Measurements from ENCODE around the gene ERBB2. TPM values are rescaled to one million over a fixed set of nuclear protein-coding genes. Genes with fewer than 3 reads are reported as not detected.

ERBB2 gene
- total RNA-seq, 1 experiment from 2014 or later, result 216 TPM

- Mint-ChIP-seq H3K9me3 (no peaks in the 10 kb centered on the region), H3K4me1 (peaks cover 26 to 32% of the 10 kb centered on the region in 2 experiments), H3K4me3 (no peak overlapping the region), H3K36me3 (ENCODE audit: insufficient read depth in 1 of 3, low read depth in 3 of 3) (no peaks in the 10 kb centered on the region; a peak in 2 of 7 replicates), H3K27me3 (ENCODE audit: low read depth) (peaks cover 3% of the 10 kb centered on the region; the same call in 1 of the 2 replicates), H3K27ac (peak overlapping the region in 2 of 3 experiments; percentile 13 to 71; a peak in 4 of 7 replicates)
- WGBS (ENCODE audit: extremely low coverage, insufficient read length, low lambda C conversion rate), result no CpG with 5 or more reads among the region's 2 CpGs
- Histone ChIP-seq H3K4me2 (ENCODE audit: insufficient read depth, insufficient read length, low read length) (no peak overlapping the region), H3K23ac (ENCODE audit: insufficient read length, low read depth, low read length) (no peak overlapping the region), H3T11ph (ENCODE audit: low read length) (no peak overlapping the region), H3K79me1 (ENCODE audit: insufficient read depth, low read depth, low read length, poor library complexity, severe bottlenecking) (no peaks in the 10 kb centered on the region), H2BK12ac (ENCODE audit: insufficient read length, low read depth, low read length) (no peak overlapping the region), H3K56ac (ENCODE audit: insufficient read length, low read depth, low read length) (no peak overlapping the region), H2BK5ac (ENCODE audit: insufficient read length, low read length) (no peak overlapping the region), H3K14ac (ENCODE audit: insufficient read depth, low read length) (no peak overlapping the region), H3K18ac (ENCODE audit: insufficient read length, low read depth, low read length) (no peak overlapping the region), H3K4ac (ENCODE audit: low read depth, low read length) (no peak overlapping the region), H3K9me3 (ENCODE audit: control insufficient read depth, low read depth, low read length) (no peaks in the 10 kb centered on the region), H4K91ac (ENCODE audit: insufficient read length, low read depth, low read length) (no peak overlapping the region), H3K23me2 (ENCODE audit: insufficient read length, low read depth, low read length, poor library complexity, severe bottlenecking) (peaks cover 26% of the 10 kb centered on the region), H3K27me3 (ENCODE audit: insufficient read depth, low read length) (no peaks in the 10 kb centered on the region), H4K8ac (replicated peaks; ENCODE audit: insufficient read length, low read depth, low read length) (no peak overlapping the region), H4K20me1 (ENCODE audit: control insufficient read depth, insufficient read depth, insufficient read length) (no peaks in the 10 kb centered on the region), H2AK5ac (ENCODE audit: insufficient read length, low read length) (no peak overlapping the region), H3K9ac (ENCODE audit: extremely low read depth, insufficient read length, low read length) (no peak overlapping the region), H2BK120ac (ENCODE audit: low read depth, low read length, poor library complexity, severe bottlenecking) (no peak overlapping the region), H2BK20ac (ENCODE audit: low read depth, low read length, poor library complexity, severe bottlenecking) (no peak overlapping the region), H4K5ac (ENCODE audit: insufficient read length, low read depth, low read length) (no peak overlapping the region), H3K79me2 (ENCODE audit: insufficient read depth, low read length) (no peaks in the 10 kb centered on the region), H3K4me1 (ENCODE audit: insufficient read depth, low read length) (peaks cover under 1% of the 10 kb centered on the region; the same call in 1 of the 2 replicates), H3K27ac (ENCODE audit: insufficient read length, low read depth, low read length) (no peak overlapping the region), H2AFZ (ENCODE audit: low read length) (no peak overlapping the region), H2BK15ac (ENCODE audit: low read depth, low read length) (no peak overlapping the region)
- no peak for TF ChIP-seq CTCF (conservative IDR thresholded peaks at IDR 0.05)
- DNase-seq, result no peak
Observed at GRCh38 chr17:39735882-39736281, 36.0 kb downstream of the ERBB2 start.
